ENCODE measurements around the gene TYRO3.
"Not testable (repeated sequence)": the region's sequence is repeated elsewhere in the genome, so short reads cannot be mapped to it uniquely, and the experiment has no call there.

Gene TYRO3

DNA sequence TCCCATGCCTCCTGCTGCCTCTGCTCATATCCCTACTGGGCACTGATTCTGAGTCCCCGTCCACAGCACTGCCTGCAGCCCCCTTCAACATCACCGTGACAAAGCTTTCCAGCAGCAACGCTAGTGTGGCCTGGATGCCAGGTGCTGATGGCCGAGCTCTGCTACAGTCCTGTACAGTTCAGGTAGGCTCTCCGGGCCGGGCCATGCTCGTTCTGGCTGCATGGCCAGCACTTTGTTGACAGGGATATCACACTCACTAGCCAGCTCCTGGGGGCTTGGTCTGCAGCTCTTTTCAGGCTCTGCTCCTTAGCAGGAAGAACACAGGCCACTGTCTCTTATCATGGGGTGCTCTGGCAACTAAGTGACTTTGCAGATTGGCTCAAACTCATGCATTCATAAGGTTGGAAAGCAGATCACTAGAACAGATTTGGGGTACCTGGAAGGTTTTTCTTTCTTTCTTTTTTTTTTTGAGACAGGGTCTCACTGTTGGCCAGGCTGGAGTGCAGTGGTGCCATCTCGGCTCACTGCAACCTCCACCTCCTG, 6.0 kb downstream of the TYRO3 start:
- no peaks in the 10 kb centered on the region for H3K27me3 ChIP-seq (ENCODE audit: control insufficient read depth, insufficient read depth, low read length)
- H3K27ac ChIP-seq (ENCODE audit: low read depth, low read length): peak overlapping the region; percentile 60
- H3K4me1 ChIP-seq (ENCODE audit: control insufficient read depth, insufficient read depth, low read length): peaks cover 78% of the 10 kb centered on the region
- peak overlapping the region; percentile 46; the same call in 1 of the 2 replicates for H3K9ac ChIP-seq (ENCODE audit: low read depth, low read length)
- H3K36me3 ChIP-seq (ENCODE audit: control insufficient read depth, insufficient read depth, low read length): peaks cover 54% of the 10 kb centered on the region
- H3K9me3 ChIP-seq (ENCODE audit: control insufficient read depth, insufficient read depth, low read length): no peaks in the 10 kb centered on the region
- H3K4me3 ChIP-seq (ENCODE audit: low read depth, low read length): no peak overlapping the region

DNA sequence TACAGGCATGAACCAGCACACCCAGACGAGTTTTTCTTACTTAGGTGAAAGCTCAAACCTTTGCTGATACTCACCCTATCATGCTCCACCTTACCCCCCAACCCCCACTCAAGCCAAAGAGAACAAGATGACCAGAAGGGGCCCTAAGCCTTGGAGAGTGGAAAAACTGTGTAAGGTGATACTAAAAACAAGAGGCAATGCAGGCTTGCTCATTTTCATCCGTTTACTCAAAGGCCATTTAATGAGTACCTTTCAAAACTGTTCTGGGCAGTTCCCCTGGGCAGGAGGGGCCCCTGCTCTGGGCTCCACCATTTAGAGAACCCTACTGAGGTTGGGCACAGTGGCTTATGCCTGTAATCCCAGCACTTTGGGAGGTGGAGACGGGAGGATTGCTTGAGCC, 6.7 kb downstream of the TYRO3 start:
- Histone ChIP-seq H3K36me3 (ENCODE audit: control insufficient read depth, insufficient read depth, low read length) (peaks cover 61% of the 10 kb centered on the region), H3K4me3 (ENCODE audit: low read depth, low read length) (no peak overlapping the region), H3K27ac (ENCODE audit: low read depth, low read length) (no peak overlapping the region), H3K9me3 (ENCODE audit: control insufficient read depth, insufficient read depth, low read length) (no peaks in the 10 kb centered on the region), H3K27me3 (ENCODE audit: control insufficient read depth, insufficient read depth, low read length) (no peaks in the 10 kb centered on the region), H3K9ac (ENCODE audit: low read depth, low read length) (no peak overlapping the region), H3K4me1 (ENCODE audit: control insufficient read depth, insufficient read depth, low read length) (peaks cover 71% of the 10 kb centered on the region)

DNA sequence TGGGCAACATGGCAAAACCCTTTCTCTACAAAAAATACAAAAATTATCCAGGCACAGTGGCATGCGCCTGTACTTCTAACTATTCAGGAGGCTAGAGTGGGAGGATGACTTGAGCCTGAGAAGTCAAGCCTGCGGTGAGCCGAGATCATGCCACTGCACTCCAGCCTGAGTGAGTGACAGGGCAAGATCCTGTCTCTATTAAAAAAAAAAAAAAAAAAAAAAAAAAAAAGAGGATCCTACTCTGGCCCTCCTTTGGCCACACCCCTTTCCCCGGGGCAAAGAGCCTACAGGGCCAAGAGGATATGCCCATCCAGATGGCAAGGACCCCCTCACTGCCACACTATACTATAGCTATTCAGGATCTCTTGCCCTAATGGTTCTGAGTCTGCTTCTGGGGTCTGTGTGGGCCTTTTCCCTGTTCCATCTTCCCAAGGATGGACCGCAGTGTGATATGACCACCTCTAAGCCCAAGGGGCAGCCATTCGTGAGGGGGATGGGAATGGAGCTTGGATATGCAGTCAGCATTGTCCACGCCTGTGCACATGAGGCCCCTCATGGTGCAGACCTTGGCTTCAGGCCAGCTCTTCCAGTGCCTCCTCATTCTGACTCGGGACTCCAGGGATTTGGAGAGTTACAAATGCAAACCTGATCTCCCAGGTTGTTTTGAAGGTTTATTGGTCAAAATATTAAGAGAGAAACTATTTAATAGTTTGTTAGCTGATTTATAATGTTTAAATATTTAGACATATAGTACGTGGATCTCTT, 7.3 kb downstream of the TYRO3 start:
- Histone ChIP-seq H3K27ac (ENCODE audit: low read depth, low read length) (peak overlapping the region; percentile 98), H3K4me3 (ENCODE audit: low read depth, low read length) (no peak overlapping the region), H3K4me1 (ENCODE audit: control insufficient read depth, insufficient read depth, low read length) (peaks cover 66% of the 10 kb centered on the region), H3K9me3 (ENCODE audit: control insufficient read depth, insufficient read depth, low read length) (no peaks in the 10 kb centered on the region), H3K27me3 (ENCODE audit: control insufficient read depth, insufficient read depth, low read length) (no peaks in the 10 kb centered on the region), H3K36me3 (ENCODE audit: control insufficient read depth, insufficient read depth, low read length) (peaks cover 66% of the 10 kb centered on the region), H3K9ac (ENCODE audit: low read depth, low read length) (no peak overlapping the region)

DNA sequence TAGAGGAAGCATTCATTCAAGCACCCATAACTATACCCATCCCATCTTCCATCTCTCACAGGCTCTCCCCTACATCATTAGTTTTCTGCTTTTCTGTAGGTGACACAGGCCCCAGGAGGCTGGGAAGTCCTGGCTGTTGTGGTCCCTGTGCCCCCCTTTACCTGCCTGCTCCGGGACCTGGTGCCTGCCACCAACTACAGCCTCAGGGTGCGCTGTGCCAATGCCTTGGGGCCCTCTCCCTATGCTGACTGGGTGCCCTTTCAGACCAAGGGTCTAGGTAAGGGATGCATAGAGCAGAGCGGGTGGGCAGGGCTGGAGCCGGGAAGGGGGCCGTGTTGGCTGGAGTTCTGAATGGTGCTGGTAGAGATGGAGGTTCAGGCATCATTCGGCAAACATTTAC, 8.2 kb downstream of the TYRO3 start:
- H3K9ac ChIP-seq (ENCODE audit: low read depth, low read length): no peak overlapping the region
- H3K27me3 ChIP-seq (ENCODE audit: control insufficient read depth, insufficient read depth, low read length): no peaks in the 10 kb centered on the region
- H3K4me3 ChIP-seq (ENCODE audit: low read depth, low read length): no peak overlapping the region
- H3K36me3 ChIP-seq (ENCODE audit: control insufficient read depth, insufficient read depth, low read length): peaks cover 66% of the 10 kb centered on the region
- H3K4me1 ChIP-seq (ENCODE audit: control insufficient read depth, insufficient read depth, low read length): peaks cover 56% of the 10 kb centered on the region
- H3K9me3 ChIP-seq (ENCODE audit: control insufficient read depth, insufficient read depth, low read length): no peaks in the 10 kb centered on the region
- peak overlapping the region; percentile 98 for H3K27ac ChIP-seq (ENCODE audit: low read depth, low read length)

DNA sequence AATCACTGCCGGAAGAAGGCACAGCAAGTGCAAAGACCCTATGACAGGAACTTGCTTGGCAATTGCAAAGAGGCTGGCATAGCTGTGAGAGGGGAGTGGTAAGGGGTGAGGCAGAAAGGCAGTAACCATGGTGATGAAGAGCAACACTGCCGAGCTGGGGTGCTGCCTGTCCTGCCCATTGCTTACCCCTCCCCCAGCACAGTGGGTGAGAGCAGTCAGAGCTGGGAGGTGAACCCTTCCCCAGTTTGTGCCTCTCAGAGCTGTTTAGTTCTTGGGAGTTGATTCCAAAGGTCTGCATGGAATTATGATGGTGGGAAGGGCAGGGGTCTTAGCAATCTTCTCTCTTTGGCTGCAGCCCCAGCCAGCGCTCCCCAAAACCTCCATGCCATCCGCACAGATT, 8.8 kb downstream of the TYRO3 start:
- Histone ChIP-seq H3K4me3 (ENCODE audit: low read depth, low read length) (peak overlapping the region; percentile 31), H3K27me3 (ENCODE audit: control insufficient read depth, insufficient read depth, low read length) (no peaks in the 10 kb centered on the region), H3K4me1 (ENCODE audit: control insufficient read depth, insufficient read depth, low read length) (peaks cover 50% of the 10 kb centered on the region), H3K9ac (ENCODE audit: low read depth, low read length) (peak overlapping the region; percentile 72), H3K36me3 (ENCODE audit: control insufficient read depth, insufficient read depth, low read length) (peaks cover 66% of the 10 kb centered on the region), H3K9me3 (ENCODE audit: control insufficient read depth, insufficient read depth, low read length) (no peaks in the 10 kb centered on the region), H3K27ac (ENCODE audit: low read depth, low read length) (peak overlapping the region; percentile 98)

DNA sequence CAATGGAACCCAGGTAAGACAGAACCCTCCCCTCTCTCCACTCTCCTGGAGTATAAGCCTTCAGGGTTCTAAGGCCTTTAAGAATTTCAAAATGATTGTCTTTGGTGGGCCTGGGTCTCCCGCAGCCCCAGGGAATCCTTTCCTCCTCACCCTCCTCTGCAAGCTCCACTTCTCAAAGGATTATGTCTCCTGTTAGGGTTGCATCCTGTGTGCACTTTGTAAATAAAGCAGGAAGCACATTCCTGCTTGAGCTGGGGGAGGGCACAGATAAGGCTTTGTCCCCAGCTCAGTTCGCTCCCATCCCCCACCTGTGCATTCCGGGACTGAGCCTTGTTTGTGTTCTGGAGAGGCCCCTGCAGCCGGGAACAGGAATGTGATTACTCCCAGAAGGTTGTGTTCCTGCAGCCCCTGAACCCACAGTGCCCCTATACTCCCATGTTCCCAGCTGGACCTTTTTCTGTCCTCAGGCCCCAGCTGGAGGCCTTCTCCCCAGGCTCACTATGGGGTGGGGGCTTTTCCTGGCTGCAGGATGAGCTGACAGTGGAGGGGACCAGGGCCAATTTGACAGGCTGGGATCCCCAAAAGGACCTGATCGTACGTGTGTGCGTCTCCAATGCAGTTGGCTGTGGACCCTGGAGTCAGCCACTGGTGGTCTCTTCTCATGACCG, 9.5 kb downstream of the TYRO3 start:
- Histone ChIP-seq H3K9me3 (ENCODE audit: control insufficient read depth, insufficient read depth, low read length) (no peaks in the 10 kb centered on the region), H3K36me3 (ENCODE audit: control insufficient read depth, insufficient read depth, low read length) (peaks cover 68% of the 10 kb centered on the region), H3K4me3 (ENCODE audit: low read depth, low read length) (peak overlapping the region; percentile 38), H3K27ac (ENCODE audit: low read depth, low read length) (peak overlapping the region; percentile 98), H3K9ac (ENCODE audit: low read depth, low read length) (peak overlapping the region; percentile 72), H3K4me1 (ENCODE audit: control insufficient read depth, insufficient read depth, low read length) (peaks cover 44% of the 10 kb centered on the region), H3K27me3 (ENCODE audit: control insufficient read depth, insufficient read depth, low read length) (no peaks in the 10 kb centered on the region)

DNA sequence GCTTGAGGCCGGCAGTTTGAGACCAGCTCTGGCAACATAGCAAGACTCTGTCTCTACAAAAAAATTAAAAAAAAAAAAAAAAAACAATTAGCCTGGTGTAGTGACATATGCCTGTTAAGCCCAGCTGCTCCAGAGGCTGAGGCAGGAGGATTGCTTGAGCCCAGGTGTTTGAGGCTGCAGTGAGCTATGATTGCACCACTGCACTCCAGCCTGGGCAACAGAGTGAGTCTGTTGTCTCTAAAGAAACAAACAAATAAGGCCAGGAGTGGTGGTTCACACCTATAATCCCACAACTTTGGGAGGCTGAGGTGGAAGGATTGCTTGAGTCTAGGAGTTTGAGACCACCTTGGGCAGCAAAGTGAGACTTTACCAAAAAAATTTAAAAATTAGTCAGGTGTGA, 10.2 kb downstream of the TYRO3 start:
- Histone ChIP-seq H3K27ac (ENCODE audit: low read depth, low read length) (peak overlapping the region; percentile 98), H3K36me3 (ENCODE audit: control insufficient read depth, insufficient read depth, low read length) (peaks cover 75% of the 10 kb centered on the region), H3K4me1 (ENCODE audit: control insufficient read depth, insufficient read depth, low read length) (peaks cover 36% of the 10 kb centered on the region)
- H3K27me3 ChIP-seq (ENCODE audit: control insufficient read depth, insufficient read depth, low read length); H3K4me3 ChIP-seq (ENCODE audit: low read depth, low read length); H3K9me3 ChIP-seq (ENCODE audit: control insufficient read depth, insufficient read depth, low read length); H3K9ac ChIP-seq (ENCODE audit: low read depth, low read length): not testable (repeated sequence)

DNA sequence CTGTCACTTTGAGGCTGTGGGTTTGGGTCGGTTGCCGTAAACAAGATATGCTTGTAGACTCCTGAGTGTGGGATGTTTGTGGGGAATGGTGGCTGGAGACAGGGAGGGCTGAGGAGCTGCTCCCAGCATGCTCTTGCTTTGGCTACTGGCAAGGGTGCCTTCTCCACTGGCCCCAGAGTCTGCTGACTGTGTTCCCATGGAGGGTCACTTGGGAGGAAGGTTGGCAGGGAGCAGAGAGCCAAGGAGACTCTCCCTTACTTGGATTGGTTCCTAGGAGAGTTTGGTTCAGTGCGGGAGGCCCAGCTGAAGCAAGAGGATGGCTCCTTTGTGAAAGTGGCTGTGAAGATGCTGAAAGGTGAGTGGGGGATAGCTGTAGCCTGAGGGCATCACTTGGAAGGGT, 11.8 kb downstream of the TYRO3 start:
- Histone ChIP-seq H3K27ac (ENCODE audit: low read depth, low read length) (no peak overlapping the region), H3K9me3 (ENCODE audit: control insufficient read depth, insufficient read depth, low read length) (no peaks in the 10 kb centered on the region), H3K36me3 (ENCODE audit: control insufficient read depth, insufficient read depth, low read length) (peaks cover 81% of the 10 kb centered on the region), H3K9ac (ENCODE audit: low read depth, low read length) (no peak overlapping the region), H3K4me1 (ENCODE audit: control insufficient read depth, insufficient read depth, low read length) (peaks cover 26% of the 10 kb centered on the region), H3K4me3 (ENCODE audit: low read depth, low read length) (no peak overlapping the region), H3K27me3 (ENCODE audit: control insufficient read depth, insufficient read depth, low read length) (no peaks in the 10 kb centered on the region)

DNA sequence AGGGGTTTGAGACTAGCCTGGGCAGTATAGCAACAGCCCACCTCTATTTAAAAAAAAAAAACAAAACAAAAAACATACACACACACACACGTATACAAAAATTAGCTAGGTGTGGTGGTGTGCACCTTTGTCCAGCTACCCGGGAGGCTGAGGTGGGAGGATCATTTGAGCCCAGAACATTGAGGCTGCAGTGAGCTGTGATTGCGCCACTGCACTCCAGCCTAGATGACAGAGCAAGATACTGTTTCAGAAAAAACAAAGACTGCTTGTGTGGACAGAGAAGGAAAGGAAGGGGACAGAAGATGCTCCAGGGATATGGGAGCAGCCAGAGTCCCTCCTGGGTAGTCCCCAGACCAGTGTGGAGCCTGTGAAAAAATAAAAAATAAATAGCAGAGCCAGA, 12.9 kb downstream of the TYRO3 start:
- H3K27ac ChIP-seq (ENCODE audit: low read depth, low read length): no peak overlapping the region
- H3K27me3 ChIP-seq (ENCODE audit: control insufficient read depth, insufficient read depth, low read length): no peaks in the 10 kb centered on the region
- H3K4me3 ChIP-seq (ENCODE audit: low read depth, low read length): no peak overlapping the region
- no peaks in the 10 kb centered on the region for H3K9me3 ChIP-seq (ENCODE audit: control insufficient read depth, insufficient read depth, low read length)
- H3K9ac ChIP-seq (ENCODE audit: low read depth, low read length): no peak overlapping the region
- H3K36me3 ChIP-seq (ENCODE audit: control insufficient read depth, insufficient read depth, low read length): peaks cover 76% of the 10 kb centered on the region
- peaks cover 21% of the 10 kb centered on the region for H3K4me1 ChIP-seq (ENCODE audit: control insufficient read depth, insufficient read depth, low read length)

DNA sequence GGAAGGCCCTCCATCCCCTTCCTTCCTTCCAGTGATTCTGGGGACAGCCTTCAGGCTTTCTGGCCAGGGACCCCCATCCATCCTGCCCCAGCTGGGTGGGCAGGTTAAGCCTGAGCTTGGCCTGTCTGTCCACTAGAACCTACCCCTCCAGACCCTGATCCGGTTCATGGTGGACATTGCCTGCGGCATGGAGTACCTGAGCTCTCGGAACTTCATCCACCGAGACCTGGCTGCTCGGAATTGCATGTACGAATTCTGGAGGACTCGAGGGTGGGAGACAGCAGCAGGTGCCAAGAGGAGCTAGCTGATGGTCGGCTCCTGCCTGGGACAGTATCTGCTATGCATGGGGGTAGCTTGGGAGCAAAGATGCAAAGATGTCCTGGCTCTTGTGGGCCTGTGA, 13.9 kb downstream of the TYRO3 start:
- H3K36me3 ChIP-seq (ENCODE audit: control insufficient read depth, insufficient read depth, low read length): peaks cover 81% of the 10 kb centered on the region
- H3K9me3 ChIP-seq (ENCODE audit: control insufficient read depth, insufficient read depth, low read length): no peaks in the 10 kb centered on the region
- no peak overlapping the region for H3K27ac ChIP-seq (ENCODE audit: low read depth, low read length)
- H3K4me3 ChIP-seq (ENCODE audit: low read depth, low read length): no peak overlapping the region
- no peak overlapping the region for H3K9ac ChIP-seq (ENCODE audit: low read depth, low read length)
- peaks cover 12% of the 10 kb centered on the region for H3K4me1 ChIP-seq (ENCODE audit: control insufficient read depth, insufficient read depth, low read length)
- no peaks in the 10 kb centered on the region for H3K27me3 ChIP-seq (ENCODE audit: control insufficient read depth, insufficient read depth, low read length)

DNA sequence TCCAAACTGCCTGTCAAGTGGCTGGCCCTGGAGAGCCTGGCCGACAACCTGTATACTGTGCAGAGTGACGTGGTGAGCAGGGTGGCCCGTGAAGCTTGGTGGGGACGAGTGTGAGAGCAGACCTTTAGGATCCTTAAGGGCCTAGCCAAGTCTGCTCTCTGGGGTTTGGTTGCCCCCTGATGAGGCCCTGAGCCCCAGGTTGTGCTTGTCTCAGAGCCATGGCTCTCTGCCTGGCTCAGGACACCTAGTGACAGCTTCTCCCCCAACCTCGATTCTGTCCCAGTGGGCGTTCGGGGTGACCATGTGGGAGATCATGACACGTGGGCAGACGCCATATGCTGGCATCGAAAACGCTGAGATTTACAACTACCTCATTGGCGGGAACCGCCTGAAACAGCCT, 14.4 kb downstream of the TYRO3 start:
- Histone ChIP-seq H3K27ac (ENCODE audit: low read depth, low read length) (no peak overlapping the region), H3K4me3 (ENCODE audit: low read depth, low read length) (no peak overlapping the region), H3K9me3 (ENCODE audit: control insufficient read depth, insufficient read depth, low read length) (no peaks in the 10 kb centered on the region), H3K4me1 (ENCODE audit: control insufficient read depth, insufficient read depth, low read length) (peaks cover 6% of the 10 kb centered on the region), H3K27me3 (ENCODE audit: control insufficient read depth, insufficient read depth, low read length) (no peaks in the 10 kb centered on the region), H3K36me3 (ENCODE audit: control insufficient read depth, insufficient read depth, low read length) (peaks cover 86% of the 10 kb centered on the region), H3K9ac (ENCODE audit: low read depth, low read length) (no peak overlapping the region)
